SU-DHL-6 (cell line): ENCODE data around the gene SMDT1.

Experiments
- EZH2phosphoT487 ChIP-seq: fragments of 200-600 bp; sonication (generic), shearing (Covaris generic); conservative IDR thresholded peaks from 2 replicates; pipeline ENCODE4 v1.6.1; 2018; ENCODE audit warnings: mild to moderate bottlenecking, antibody characterized with exemption, low read length, moderate library complexity, mixed read lengths
- TF ChIP-seq, protein P1 (sequence below): fragments of 200-600 bp; sonication (generic); IDR thresholded peaks from one replicate; pipeline ENCODE4 v1.5.1; 2017; ENCODE audit warnings: antibody characterized with exemption, mild to moderate bottlenecking, low read length, moderate library complexity; ENCODE audit not compliant: insufficient read depth, poor library complexity, severe bottlenecking

DNA sequence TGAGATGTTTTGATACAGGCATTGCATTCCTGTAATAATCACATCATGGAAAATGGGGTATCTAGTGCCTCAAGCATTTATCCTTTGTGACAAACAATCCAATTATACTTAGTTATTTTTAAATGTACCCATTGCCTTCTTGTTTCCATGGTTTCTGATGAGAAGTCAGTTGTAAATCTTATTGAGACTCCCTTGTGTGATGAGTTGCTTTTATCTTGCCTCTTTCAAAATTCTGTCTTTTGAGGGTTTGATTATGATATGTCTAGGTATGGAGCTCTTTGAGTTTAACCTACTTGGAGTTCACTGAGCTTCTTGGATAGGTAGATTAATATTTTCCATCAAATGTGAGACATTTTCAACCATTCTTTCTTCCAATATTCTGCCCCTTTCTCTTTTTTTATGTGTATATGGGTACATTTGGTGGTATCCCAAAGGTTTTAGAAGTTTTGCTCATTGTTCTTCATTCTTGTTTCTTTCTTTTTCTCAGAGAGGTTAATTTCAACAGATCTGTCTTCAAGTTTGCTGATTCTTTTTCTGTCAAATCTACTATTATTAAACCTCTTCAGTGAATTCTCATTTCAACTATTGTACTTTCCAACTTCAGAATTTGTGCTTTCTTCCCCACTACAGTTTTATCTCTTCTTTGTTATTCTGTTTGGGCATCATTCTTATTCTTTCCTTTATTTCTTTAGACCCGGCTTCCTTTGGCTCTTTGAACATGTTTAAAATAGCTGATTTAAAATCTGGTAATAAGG, 22.6 kb upstream of the SMDT1 start:
- TF ChIP-seq, protein P1, sequence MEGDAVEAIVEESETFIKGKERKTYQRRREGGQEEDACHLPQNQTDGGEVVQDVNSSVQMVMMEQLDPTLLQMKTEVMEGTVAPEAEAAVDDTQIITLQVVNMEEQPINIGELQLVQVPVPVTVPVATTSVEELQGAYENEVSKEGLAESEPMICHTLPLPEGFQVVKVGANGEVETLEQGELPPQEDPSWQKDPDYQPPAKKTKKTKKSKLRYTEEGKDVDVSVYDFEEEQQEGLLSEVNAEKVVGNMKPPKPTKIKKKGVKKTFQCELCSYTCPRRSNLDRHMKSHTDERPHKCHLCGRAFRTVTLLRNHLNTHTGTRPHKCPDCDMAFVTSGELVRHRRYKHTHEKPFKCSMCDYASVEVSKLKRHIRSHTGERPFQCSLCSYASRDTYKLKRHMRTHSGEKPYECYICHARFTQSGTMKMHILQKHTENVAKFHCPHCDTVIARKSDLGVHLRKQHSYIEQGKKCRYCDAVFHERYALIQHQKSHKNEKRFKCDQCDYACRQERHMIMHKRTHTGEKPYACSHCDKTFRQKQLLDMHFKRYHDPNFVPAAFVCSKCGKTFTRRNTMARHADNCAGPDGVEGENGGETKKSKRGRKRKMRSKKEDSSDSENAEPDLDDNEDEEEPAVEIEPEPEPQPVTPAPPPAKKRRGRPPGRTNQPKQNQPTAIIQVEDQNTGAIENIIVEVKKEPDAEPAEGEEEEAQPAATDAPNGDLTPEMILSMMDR = no peak
- no peak for TF ChIP-seq EZH2phosphoT487
